Activated T-cell treated with anti-CD3 and anti-CD28 coated beads for 24 hours (primary cell): ENCODE results near the gene OTOGL.

Experiments used
- DNase-seq: peaks from one replicate; pipeline ENCODE4 v3.0.0-alpha.2; 2020; ENCODE audit warnings: low read depth

OTOGL gene

DNA sequence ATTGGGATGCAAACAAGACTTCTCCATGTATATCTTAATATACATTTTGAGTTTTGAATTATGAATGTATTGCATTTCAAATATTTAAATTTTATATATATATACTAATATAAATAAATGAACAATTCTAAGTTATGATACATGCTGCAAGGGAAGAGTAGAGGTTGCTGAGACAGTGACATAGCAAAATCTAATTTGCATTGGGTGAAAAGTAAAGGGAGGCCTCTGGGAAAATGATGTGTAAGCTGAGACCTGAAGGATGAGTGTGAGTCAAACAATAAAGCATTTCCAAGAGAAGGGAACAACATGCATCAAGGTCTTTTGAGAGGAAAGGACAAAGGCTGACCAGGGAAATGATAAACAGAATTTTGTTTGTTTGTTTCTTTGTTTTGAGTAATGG is 281.8 kb downstream of the OTOGL start:
- no peak for DNase-seq

- DNase-seq = no peak
Measured at GRCh38 chr12:80382254-80382653, 282.9 kb downstream of the OTOGL start.

DNA sequence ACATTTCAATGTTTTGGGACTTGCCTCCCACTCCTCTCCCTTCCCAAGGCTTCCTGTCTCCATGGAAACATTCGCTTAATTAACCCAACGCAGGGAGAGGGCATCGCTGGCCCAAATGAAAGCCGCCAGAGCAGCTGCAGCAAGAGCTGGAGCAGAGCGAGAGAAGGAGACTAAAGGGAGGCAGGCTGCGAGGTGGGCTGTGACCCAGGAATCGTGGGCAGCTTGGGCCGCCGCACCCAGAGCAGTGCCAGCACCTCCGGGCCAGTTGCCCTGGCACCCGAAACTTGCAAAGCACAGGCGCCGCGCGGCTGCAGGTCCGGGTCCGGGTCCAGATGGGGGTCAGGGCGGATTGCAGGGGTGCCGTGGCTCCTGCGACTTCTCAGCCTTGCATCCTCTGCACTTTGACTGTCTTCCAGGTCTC is 301.2 kb downstream of the OTOGL start:
- no peak for DNase-seq

GRCh38 chr12:80401191-80401590 is 301.9 kb downstream of the OTOGL start:
- DNase-seq = no peak

GRCh38 chr12:80404629-80405028 is 305.3 kb downstream of the OTOGL start:
- DNase-seq = no peak

DNA sequence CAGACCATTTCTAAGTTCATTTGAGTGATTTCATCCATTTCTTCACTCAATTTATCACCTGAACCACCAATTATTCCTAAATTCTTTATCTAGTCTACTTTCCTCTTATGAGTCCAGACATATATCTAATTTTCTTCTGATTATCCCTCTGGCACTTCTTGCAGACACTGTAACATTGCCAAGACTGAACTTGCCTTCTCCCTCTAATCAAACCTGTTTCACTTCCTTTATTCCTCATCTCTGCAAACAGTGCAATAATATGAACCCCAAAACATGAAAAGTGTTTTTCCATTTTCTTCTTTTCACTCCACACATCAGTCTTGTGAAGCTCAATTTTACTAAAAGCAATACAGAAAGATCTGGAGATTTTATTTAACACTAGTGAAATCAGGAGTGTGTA is 306.9 kb downstream of the OTOGL start:
- DNase-seq = no peak

- no peak for DNase-seq
Measured at GRCh38 chr12:80411787-80412186, 312.4 kb downstream of the OTOGL start.

- DNase-seq = no peak
Measured at GRCh38 chr12:80412343-80412953, 313.1 kb downstream of the OTOGL start.

DNA sequence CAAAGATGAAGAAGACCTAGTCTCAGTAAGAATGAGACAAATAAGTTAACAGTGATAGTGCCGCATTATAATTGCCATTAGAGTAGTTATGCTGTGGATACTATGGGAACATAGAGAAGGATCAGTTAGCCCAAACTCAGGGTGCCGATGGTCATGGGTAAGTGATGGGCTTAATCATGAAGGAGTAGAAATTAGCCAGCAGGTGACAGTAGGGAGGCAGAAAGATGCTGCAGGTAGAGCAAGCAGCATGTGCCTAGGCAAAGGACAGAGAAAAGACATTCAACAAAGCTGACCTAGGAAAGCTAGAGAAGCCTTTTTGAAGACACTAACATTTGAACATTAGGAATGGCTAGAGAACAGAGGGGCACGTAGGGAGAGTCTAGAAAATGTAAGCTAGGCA is 314.1 kb downstream of the OTOGL start:
- DNase-seq = no peak

DNA sequence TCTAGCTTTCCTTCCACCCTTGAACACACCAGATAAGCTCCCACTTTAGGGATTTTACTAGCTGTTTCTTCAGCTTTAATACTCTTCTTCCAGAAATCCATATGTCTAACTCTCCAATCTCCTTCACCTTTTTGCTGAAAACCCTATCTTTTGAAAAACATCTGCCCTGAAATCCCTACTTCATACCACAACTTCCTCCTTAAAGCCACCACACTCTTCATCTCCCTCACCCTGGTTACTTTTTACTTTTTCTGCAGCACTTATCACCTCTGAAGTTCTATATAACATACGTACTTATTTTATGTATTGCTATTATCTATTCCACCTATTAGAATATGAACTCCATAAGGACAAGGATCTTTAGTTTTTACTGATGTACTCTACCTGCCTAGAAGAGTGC is 316.1 kb downstream of the OTOGL start:
- DNase-seq = no peak

DNA sequence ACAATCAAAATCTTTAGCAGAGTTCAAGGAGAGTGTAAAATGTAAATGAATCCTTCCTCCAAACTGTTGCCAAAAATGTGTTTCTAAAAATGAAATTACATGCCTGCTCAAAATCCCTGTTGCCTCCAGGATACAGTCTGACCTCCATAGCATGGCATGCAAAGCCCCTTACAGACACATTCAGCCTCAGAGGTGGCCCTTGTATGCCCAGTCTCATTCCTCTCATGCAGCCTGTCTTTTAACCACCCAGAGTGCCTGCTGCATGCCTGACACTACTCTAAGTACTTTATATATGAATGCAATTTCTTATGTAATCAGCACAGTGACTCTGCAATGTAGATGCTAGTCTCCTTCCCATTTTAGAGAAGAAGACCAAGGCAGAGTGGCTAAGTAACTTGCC is 320.3 kb downstream of the OTOGL start:
- no peak for DNase-seq

GRCh38 chr12:80420075-80420474 is 320.7 kb downstream of the OTOGL start:
- DNase-seq = no peak

GRCh38 chr12:80422550-80422949 is 323.2 kb downstream of the OTOGL start:
- DNase-seq = no peak
